HepG2 (cell line): ENCODE results near the gene CCL7. TPM values are rescaled to one million over a fixed set of nuclear protein-coding genes. Genes with fewer than 3 reads are reported as not detected.

Experiments used
- ATAC-seq: fragments of 200-7000 bp; cut with Tn5 transposase; 3 replicates; pipeline ENCODE4 v1.9.1; 2020; ENCODE audit warnings: mild to moderate bottlenecking, moderate library complexity
- BruUV-seq: library from RNA; stranded (reverse); fragments of 400-500 nt; replicated peaks from 2 replicates; lab custom pipeline; 2021; lab: Mats Ljungman, UMichigan
- CTCF ChIA-PET: fragments of 300-600 bp; formaldehyde crosslinking; extraction: SDS; loops from one replicate; lab custom pipeline; 2021; ENCODE audit warnings: low total read pairs, inconsistent platforms, low intra/inter-chr PET ratio; lab: Yijun Ruan, JAX
- POLR2A ChIA-PET: fragments of 350-600 bp; sonication (Branson Sonifier 250); formaldehyde crosslinking; loops from one replicate; lab custom pipeline; 2020; ENCODE audit warnings: antibody characterized with exemption, inconsistent platforms; lab: Yijun Ruan, JAX
- DNase-seq: peaks from one replicate; pipeline ENCODE4 v3.0.0-alpha.2; 2015; ENCODE audit warnings: low spot score
- FAIRE-seq: peaks from 3 replicates; lab custom pipeline; 2011; peaks lifted over from hg19 to GRCh38; lab: Jason Lieb, UNC
- H2AFZ ChIP-seq: one replicate; pipeline ENCODE4 v1.6.1; 2011; ENCODE audit warnings: low read length, inconsistent platforms
- H3K27ac ChIP-seq: fragments of 300-600 bp; 3 replicates; pipeline ENCODE4 v1.8.0; 2011; ENCODE audit warnings: mixed run types, mild to moderate bottlenecking, mixed read lengths, low read length, inconsistent platforms; ENCODE audit not compliant: insufficient read depth; ENCODE audit errors: extremely low read length
- H3K27me3 ChIP-seq, 2 experiments: fragments of 200-600 bp in 1 of 2; 2 replicates in 1 of 2; 3 replicates in 1 of 2; pipeline versions ENCODE4 v1.6.0 to v1.8.0; 2011; ENCODE audit warnings: low read length in 2 of 2, mild to moderate bottlenecking in 2 of 2, moderate library complexity in 2 of 2, inconsistent platforms in 1 of 2; ENCODE audit not compliant: insufficient read depth in 2 of 2, control insufficient read depth in 1 of 2
- H3K36me3 ChIP-seq, 2 experiments: fragments of 200-600 bp in 1 of 2; replicated peaks in 1 of 2; 2 replicates in 1 of 2; 3 replicates in 1 of 2; pipeline versions ENCODE4 v1.5.1 to v1.8.0; 2011; ENCODE audit warnings: low read length in 2 of 2, inconsistent platforms in 1 of 2; ENCODE audit not compliant: insufficient read depth in 2 of 2, control insufficient read depth in 1 of 2
- H3K4me1 ChIP-seq: 2 replicates; pipeline ENCODE4 v1.5.1; 2012; ENCODE audit warnings: low read length, inconsistent platforms; ENCODE audit not compliant: insufficient read depth
- H3K4me2 ChIP-seq: 2 replicates; pipeline ENCODE4 v1.6.0; 2011; ENCODE audit warnings: low read depth, low read length, inconsistent platforms
- H3K4me3 ChIP-seq, 3 experiments: fragments of 200-600 bp in 1 of 3; sonication (generic), shearing (Covaris generic) in 1 of 3; replicated peaks in 1 of 3; 2 replicates each; pipeline ENCODE4 v1.5.1; 2011 to 2016; ENCODE audit warnings: low read length in 3 of 3, inconsistent platforms in 2 of 3, low read depth in 2 of 3, mild to moderate bottlenecking in 2 of 3, control low read depth in 1 of 3, mixed read lengths in 1 of 3; ENCODE audit not compliant: insufficient read depth in 1 of 3
- H3K79me2 ChIP-seq: one replicate; pipeline ENCODE4 v1.6.1; 2011; ENCODE audit warnings: low read length, inconsistent platforms; ENCODE audit not compliant: insufficient read depth
- H3K9ac ChIP-seq: 2 replicates; pipeline ENCODE4 v1.6.0; 2011; ENCODE audit warnings: mild to moderate bottlenecking, low read depth, low read length, inconsistent platforms; ENCODE audit not compliant: insufficient read depth
- H3K9me3 ChIP-seq: 2 replicates; pipeline ENCODE4 v1.5.1; 2012; ENCODE audit warnings: mild to moderate bottlenecking, low read length
- H4K20me1 ChIP-seq: 2 replicates; pipeline ENCODE4 v1.6.0; 2011; ENCODE audit warnings: inconsistent platforms, mild to moderate bottlenecking, low read length, moderate library complexity; ENCODE audit not compliant: insufficient read depth
- CAMTA2 ChIP-seq: sonication (generic); formaldehyde crosslinking; IDR thresholded peaks from 2 replicates; pipeline ENCODE4 v1.4.0; 2020; ENCODE audit warnings: mild to moderate bottlenecking, missing genetic modification reagents, borderline replicate concordance
- CREB1 ChIP-seq, 2 experiments: fragments of 450-650 bp in 1 of 2; IDR thresholded peaks; 2 replicates each; pipeline ENCODE4 v1.6.1; 2016 to 2017; ENCODE audit warnings: control low read depth in 1 of 2, mild to moderate bottlenecking in 1 of 2, missing compliant biosample characterization in 1 of 2, missing genetic modification characterization in 1 of 2
- MAF1 ChIP-seq: sonication (generic); formaldehyde crosslinking; IDR thresholded peaks from 2 replicates; pipeline ENCODE4 v1.5.0; 2020; ENCODE audit warnings: missing genetic modification reagents, borderline replicate concordance
- MAFF ChIP-seq: IDR thresholded peaks from 2 replicates; pipeline ENCODE4 v1.6.1; 2011; ENCODE audit warnings: low read depth, low read length, improper control_type of control experiment
- MAFK ChIP-seq, 2 experiments: IDR thresholded peaks in 1 of 2; conservative IDR thresholded peaks in 1 of 2; 2 replicates each; pipeline ENCODE4 v1.6.1; 2011; ENCODE audit warnings: improper control_type of control experiment in 2 of 2, low read length in 2 of 2
- MIXL1 ChIP-seq: IDR thresholded peaks from 2 replicates; pipeline ENCODE4 v1.6.1; 2016
- NFIC ChIP-seq: IDR thresholded peaks from 2 replicates; pipeline ENCODE4 v1.6.1; 2012; ENCODE audit warnings: mild to moderate bottlenecking, low read length, inconsistent platforms
- PBX2 ChIP-seq: IDR thresholded peaks from 2 replicates; pipeline ENCODE4 v1.6.1; 2016; ENCODE audit warnings: control low read depth
- POLR2G ChIP-seq: fragments of 200-400 bp; formaldehyde crosslinking; IDR thresholded peaks from 2 replicates; pipeline ENCODE4 v1.6.1; 2018; ENCODE audit warnings: mild to moderate bottlenecking, low read depth, low read length, moderate library complexity
- ZBED4 ChIP-seq: sonication (generic); formaldehyde crosslinking; IDR thresholded peaks from 2 replicates; pipeline ENCODE4 v1.4.0; 2020; ENCODE audit warnings: missing genetic modification reagents, borderline replicate concordance
- ZNF225 ChIP-seq: sonication (generic); formaldehyde crosslinking; IDR thresholded peaks from 2 replicates; pipeline ENCODE4 v1.4.0; 2020; ENCODE audit warnings: mild to moderate bottlenecking, missing genetic modification reagents
- ZNF749 ChIP-seq: sonication (generic); formaldehyde crosslinking; IDR thresholded peaks from 2 replicates; pipeline ENCODE4 v1.8.0; 2022; ENCODE audit warnings: mild to moderate bottlenecking, missing genetic modification reagents, moderate library complexity, borderline replicate concordance
- WGBS: methylation state at CpG from one replicate; pipeline ENCODE4 v1.1.6; 2017; ENCODE audit warnings: low lambda C conversion rate; 5-methylcytosine and 5-hydroxymethylcytosine counted together
- in situ Hi-C: cut with HindIII; loops from 2 replicates; pipeline ENCODE4 v1.10.0; 2017; ENCODE audit warnings: low pct_unique_long_range_greater_than_20kb; ENCODE audit not compliant: extremely low pct_ligation_motif_present
- intact Hi-C: fragments of 100-400 bp; cut with micrococcal nuclease; formaldehyde crosslinking; loops from one replicate; pipeline ENCODE4 v1.10.0; 2022; ENCODE audit not compliant: unreplicated experiment
- polyA plus RNA-seq, 8 experiments: library from polyadenylated mRNA; depleted of rRNA in 3 of 8; stranded (reverse) in 7 of 8; unstranded in 1 of 8; fragments of >200 nt; fragmentation: Illumina TruSeq in 4 of 8; extraction: Trizol in 4 of 8; gene quantifications; 2 replicates each; pipeline versions ENCODE4 v1.2.1 to v1.2.3, GENCODE V29; 2011 to 2016; ENCODE audit warnings: low read depth in 4 of 8, missing spikeins in 1 of 8, mixed read lengths in 1 of 8; ENCODE audit not compliant: insufficient read depth in 1 of 8
- total RNA-seq, 5 experiments: library from RNA; depleted of rRNA; stranded (reverse); fragments of >200 nt; fragmentation: Illumina TruSeq; extraction: Trizol; gene quantifications; 2 replicates each; pipeline ENCODE4 v1.2.3, GENCODE V29; 2016; ENCODE audit warnings: low read depth in 1 of 5
- TF ChIP-seq, protein P1 (sequence below): IDR thresholded peaks from 2 replicates; pipeline ENCODE4 v1.6.1; 2012; ENCODE audit warnings: low read depth, low read length, improper control_type of control experiment
- TF ChIP-seq, protein P2 (sequence below): sonication (generic); formaldehyde crosslinking; IDR thresholded peaks from 2 replicates; pipeline ENCODE4 v1.4.0; 2020; ENCODE audit warnings: missing genetic modification reagents

The CCL7 gene
- total and polyA plus RNA-seq, 2 of the 13 experiments (the other 11 are each of a cell fraction or from before 2014, with no cell fraction given): not detected

GRCh38 chr17:34319039-34319483, 49.0 kb downstream of the CCL7 start, which contains the start of gene CCL8:
Gene CCL8, plus strand, starts transcription at chr17:34319435. Its CDS starts 67 bp downstream, at chr17:34319502.
- no peak for DNase-seq
- no peak for ATAC-seq
- H2AFZ ChIP-seq: no peak within 1 kb of the TSS
- ChIA-PET POLR2A (no interaction called here), CTCF (interaction anchor here (1.2 kb wide), 1 partner anchor 43 kb away, joined by 3 read pairs; no protein-coding TSS in a partner anchor)
- H3K36me3 ChIP-seq: no peaks in the 10 kb centered on the region
- H3K27ac ChIP-seq: no peak within 1 kb of the TSS
- no peak within 1 kb of the TSS for H3K9ac ChIP-seq
- in situ Hi-C loops: no loop called here
- 4% methylated on average over 2 of the region's 2 CpGs for WGBS
- no peaks in the 10 kb centered on the region for H4K20me1 ChIP-seq
- H3K4me1 ChIP-seq: no peaks in the 10 kb centered on the region
- no peak within 1 kb of the TSS for H3K4me2 ChIP-seq
- no peak for FAIRE-seq
- BruUV-seq: no TSS peak
- H3K4me3 ChIP-seq: no peak within 1 kb of the TSS
- intact Hi-C loops: no loop called here
- H3K79me2 ChIP-seq: no peaks in the 10 kb centered on the region
- no peaks in the 10 kb centered on the region for H3K9me3 ChIP-seq
- no peaks in the 10 kb centered on the region; a peak in 1 of 5 replicates for H3K27me3 ChIP-seq
- TF ChIP-seq PBX2 (no peak), MAFK (conservative IDR thresholded peaks at IDR 0.05 in 1 of 2, IDR thresholded peaks at IDR 0.05 in 1 of 2; ENCODE audit: low read length in 2 of 2) (peak; percentile 84 to 92), MAF1 (CRISPR knock-in tag) (no peak), ZNF749 (CRISPR knock-in tag) (no peak), ZNF225 (CRISPR knock-in tag) (no peak), POLR2G (no peak), MIXL1 (CRISPR knock-in tag) (no peak), CAMTA2 (CRISPR knock-in tag) (no peak), NFIC (no peak), MAFF (peak; percentile 87), ZBED4 (CRISPR knock-in tag) (no peak), CREB1 (IDR thresholded peaks at IDR 0.05) (peak; percentile 82), CREB1 (CRISPR knock-in tag; IDR thresholded peaks at IDR 0.05) (no peak)
- TF ChIP-seq, protein P1, sequence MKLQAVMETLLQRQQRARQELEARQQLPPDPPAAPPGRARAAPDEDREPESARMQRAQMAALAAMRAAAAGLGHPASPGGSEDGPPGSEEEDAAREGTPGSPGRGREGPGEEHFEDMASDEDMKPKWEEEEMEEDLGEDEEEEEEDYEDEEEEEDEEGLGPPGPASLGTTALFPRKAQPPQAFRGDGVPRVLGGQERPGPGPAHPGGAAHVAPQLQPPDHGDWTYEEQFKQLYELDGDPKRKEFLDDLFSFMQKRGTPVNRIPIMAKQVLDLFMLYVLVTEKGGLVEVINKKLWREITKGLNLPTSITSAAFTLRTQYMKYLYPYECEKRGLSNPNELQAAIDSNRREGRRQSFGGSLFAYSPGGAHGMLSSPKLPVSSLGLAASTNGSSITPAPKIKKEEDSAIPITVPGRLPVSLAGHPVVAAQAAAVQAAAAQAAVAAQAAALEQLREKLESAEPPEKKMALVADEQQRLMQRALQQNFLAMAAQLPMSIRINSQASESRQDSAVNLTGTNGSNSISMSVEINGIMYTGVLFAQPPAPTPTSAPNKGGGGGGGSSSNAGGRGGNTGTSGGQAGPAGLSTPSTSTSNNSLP: no peak
- TF ChIP-seq, protein P2, sequence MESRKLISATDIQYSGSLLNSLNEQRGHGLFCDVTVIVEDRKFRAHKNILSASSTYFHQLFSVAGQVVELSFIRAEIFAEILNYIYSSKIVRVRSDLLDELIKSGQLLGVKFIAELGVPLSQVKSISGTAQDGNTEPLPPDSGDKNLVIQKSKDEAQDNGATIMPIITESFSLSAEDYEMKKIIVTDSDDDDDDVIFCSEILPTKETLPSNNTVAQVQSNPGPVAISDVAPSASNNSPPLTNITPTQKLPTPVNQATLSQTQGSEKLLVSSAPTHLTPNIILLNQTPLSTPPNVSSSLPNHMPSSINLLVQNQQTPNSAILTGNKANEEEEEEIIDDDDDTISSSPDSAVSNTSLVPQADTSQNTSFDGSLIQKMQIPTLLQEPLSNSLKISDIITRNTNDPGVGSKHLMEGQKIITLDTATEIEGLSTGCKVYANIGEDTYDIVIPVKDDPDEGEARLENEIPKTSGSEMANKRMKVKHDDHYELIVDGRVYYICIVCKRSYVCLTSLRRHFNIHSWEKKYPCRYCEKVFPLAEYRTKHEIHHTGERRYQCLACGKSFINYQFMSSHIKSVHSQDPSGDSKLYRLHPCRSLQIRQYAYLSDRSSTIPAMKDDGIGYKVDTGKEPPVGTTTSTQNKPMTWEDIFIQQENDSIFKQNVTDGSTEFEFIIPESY (CRISPR knock-in tag): no peak
